Activated CD4-positive, alpha-beta T cell treated with anti-CD3 and anti-CD28 coated beads for 48 hours (primary cell): ENCODE results near the gene LCMT2.
"Not testable (repeated sequence)": the region's sequence is repeated elsewhere in the genome, so short reads cannot be mapped to it uniquely, and the experiment has no call there.

Experiments
- DNase-seq: peaks from one replicate; pipeline ENCODE4 v3.0.0-alpha.2; 2020

LCMT2 gene

GRCh38 chr15:43312378-43312777 lies 18.0 kb downstream of the LCMT2 start:
- no peak for DNase-seq

GRCh38 chr15:43302205-43302817 lies 28.1 kb downstream of the LCMT2 start, which contains the start of gene TGM7:
TGM7 (minus strand) TSS chr15:43302255.
- no peak for DNase-seq

- DNase-seq = no peak
Measured at GRCh38 chr15:43299884-43300283, 30.5 kb downstream of the LCMT2 start.

- DNase-seq = no peak
Measured at GRCh38 chr15:43299411-43299810, 31.0 kb downstream of the LCMT2 start.

- no peak for DNase-seq
Measured at GRCh38 chr15:43294091-43294706, 36.2 kb downstream of the LCMT2 start.

GRCh38 chr15:43293432-43293831 lies 36.9 kb downstream of the LCMT2 start:
- DNase-seq = peak; percentile 19

GRCh38 chr15:43292375-43293078 lies 37.8 kb downstream of the LCMT2 start:
- no peak for DNase-seq

GRCh38 chr15:43289656-43290055 lies 40.7 kb downstream of the LCMT2 start:
- DNase-seq = not testable (repeated sequence)

GRCh38 chr15:43287254-43287653 lies 43.1 kb downstream of the LCMT2 start:
- DNase-seq = no peak

- DNase-seq = no peak
Measured at GRCh38 chr15:43286074-43286473, 44.3 kb downstream of the LCMT2 start.

GRCh38 chr15:43285609-43286037 lies 44.8 kb downstream of the LCMT2 start:
- DNase-seq = peak; percentile 63

GRCh38 chr15:43283526-43283925 lies 46.8 kb downstream of the LCMT2 start:
- no peak for DNase-seq

- no peak for DNase-seq
Measured at GRCh38 chr15:43281926-43282602, 48.3 kb downstream of the LCMT2 start.

GRCh38 chr15:43280996-43281395 lies 49.4 kb downstream of the LCMT2 start:
- DNase-seq = no peak

- DNase-seq = no peak
Measured at GRCh38 chr15:43279496-43279895, 50.9 kb downstream of the LCMT2 start.

GRCh38 chr15:43278869-43279268 lies 51.5 kb downstream of the LCMT2 start:
- no peak for DNase-seq

GRCh38 chr15:43277901-43278300 lies 52.5 kb downstream of the LCMT2 start:
- DNase-seq = no peak

- no peak for DNase-seq
Measured at GRCh38 chr15:43277231-43277823, 53.0 kb downstream of the LCMT2 start.

- no peak for DNase-seq
Measured at GRCh38 chr15:43276563-43277200, 53.7 kb downstream of the LCMT2 start.

GRCh38 chr15:43275740-43276562 lies 54.4 kb downstream of the LCMT2 start:
- no peak for DNase-seq

GRCh38 chr15:43274136-43274535 lies 56.2 kb downstream of the LCMT2 start:
- DNase-seq = no peak
